ENCODE data around the gene MBD4.

Gene MBD4

DNA sequence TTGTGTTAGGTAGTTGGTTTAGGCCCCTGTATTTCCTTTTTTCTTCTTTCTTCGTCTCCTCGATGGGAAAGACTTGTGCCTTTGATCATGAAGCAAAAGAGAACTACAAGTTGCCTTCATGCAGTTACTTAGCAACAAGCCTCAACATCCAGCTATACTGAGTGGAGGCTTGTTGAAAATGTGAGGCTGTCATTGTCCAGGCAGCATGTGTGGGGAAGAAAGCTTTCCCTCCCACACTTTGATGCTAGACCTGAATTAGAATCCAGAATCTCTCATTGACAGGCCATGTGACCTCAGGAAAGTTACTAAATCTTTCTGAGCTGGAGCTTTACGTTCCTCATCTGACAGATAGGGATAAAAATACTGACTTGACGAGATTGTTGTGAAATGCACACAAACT, 24.0 kb upstream of the MBD4 start:
- in situ Hi-C loops (cut with MboI; ENCODE audit: low sequenced_read_pairs): no loop called here

DNA sequence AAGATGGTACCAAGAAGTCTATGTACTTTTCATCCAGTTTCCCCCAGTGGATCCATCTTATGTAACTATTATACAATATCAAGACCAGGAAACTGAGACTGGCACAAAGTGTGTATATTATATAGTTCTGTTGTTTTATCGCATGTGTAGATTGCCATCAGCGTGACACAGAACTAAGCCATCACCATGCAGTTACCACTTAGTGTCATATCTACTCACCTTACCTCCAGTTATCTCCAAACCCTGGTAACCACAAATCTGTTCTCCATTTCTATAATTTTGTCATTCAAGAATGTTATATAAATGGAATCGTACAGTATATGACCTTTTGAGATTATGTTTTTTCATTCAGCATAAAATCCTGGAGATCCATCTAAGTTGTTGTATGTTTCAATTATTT, 23.3 kb upstream of the MBD4 start:
- in situ Hi-C loops (cut with MboI; ENCODE audit: low sequenced_read_pairs): no loop called here

DNA sequence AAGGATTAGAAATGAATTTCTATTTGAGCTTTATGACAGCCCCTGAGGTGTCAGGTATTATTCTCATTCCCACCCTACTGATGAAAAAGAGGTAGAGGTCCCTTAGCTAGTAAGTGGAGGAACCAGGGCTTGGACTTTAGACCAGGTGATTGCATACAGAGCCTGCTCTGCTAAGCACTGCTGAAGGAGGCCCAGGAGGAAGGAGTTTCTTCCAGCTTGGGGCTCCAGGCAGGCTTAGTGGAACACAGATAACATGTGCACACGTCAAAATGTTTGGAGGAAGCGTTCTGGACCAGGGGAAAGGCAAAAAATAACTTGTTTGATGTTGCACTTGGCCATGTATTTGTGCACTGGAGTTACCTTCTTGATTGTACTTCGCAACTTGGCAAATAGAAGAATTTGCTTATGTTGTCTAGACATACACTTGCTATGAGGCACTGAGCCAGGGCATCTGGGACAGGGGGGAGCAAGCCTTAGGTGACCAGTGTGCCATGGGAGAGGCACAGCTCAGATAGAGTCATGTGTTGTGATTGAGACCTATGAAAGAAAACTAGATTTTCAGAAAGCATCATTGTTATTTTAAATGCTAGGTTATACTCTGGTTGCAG, 22.7 kb upstream of the MBD4 start:
- in situ Hi-C loops (cut with MboI; ENCODE audit: low sequenced_read_pairs): no loop called here

DNA sequence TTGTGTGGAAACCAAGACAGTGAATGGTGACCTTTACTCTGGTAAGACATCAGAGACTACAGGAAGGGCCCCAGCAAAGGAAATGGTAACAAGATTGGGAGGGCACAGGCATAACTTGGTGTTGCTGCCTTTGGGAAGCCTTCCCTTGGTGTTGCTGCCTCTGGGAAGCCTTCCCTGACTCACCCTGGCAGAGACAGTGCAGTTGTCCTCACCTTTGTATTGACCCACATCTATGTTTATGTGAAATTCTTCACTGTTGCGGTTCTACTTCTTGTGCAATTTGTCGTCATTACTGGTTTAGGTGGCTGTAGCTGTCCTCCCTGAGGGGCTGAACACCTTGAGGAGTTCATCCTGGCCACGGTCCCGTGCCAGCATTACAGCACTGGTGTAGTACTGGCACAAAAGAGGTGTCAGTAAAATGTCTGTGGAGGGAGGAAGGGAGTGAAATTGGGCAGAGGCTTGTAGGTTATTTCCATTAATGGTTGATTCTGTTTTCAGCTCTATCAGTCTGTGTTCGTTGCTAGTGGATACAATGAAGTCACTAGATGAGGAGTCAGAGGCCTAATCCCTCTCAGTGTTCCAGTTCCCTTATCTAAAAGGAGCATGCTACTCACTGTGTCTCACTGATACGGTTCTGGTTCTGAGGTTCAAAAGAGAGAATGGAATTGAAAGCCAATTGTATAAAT, 21.9 kb upstream of the MBD4 start:
- in situ Hi-C loops (cut with MboI; ENCODE audit: low sequenced_read_pairs): no loop called here

DNA sequence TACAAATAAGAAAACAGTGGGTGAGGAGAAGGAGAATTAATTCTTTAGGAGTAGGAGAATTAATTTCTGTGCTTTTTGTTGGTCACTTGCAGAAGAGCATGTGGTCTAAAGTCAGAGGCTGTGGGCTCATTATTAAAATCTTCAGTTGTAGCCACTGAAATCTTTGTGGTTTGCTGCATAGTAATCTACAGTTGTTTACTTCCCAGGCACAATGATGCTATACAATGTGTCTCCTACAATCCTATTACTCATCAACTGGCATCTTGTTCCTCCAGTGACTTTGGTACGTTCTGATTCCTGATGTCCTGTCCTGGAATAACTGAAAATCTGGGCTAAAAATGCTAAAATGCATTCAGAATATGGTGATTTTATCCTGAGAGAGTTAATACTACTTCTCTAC, 21.3 kb upstream of the MBD4 start:
- in situ Hi-C loops (cut with MboI; ENCODE audit: low sequenced_read_pairs): no loop called here

DNA sequence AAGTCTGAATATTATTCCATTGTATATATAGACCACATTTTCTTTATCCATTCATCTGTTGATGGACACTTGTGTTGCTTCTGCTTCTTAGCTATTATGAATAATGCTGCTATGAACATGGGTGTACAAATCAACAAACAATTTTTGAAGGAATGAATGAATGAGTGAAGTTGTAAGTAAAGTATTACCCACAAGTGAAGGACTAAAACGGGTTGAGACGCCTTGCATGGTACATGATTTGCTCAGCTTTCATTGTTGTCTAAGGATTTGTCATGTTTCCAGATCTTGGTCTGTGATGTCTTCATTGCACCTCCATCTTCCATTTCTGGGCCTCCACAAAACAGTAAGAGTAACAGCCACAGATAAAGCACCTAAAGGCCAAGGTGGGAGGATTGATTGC, 20.8 kb upstream of the MBD4 start:
- in situ Hi-C loops (cut with MboI; ENCODE audit: low sequenced_read_pairs): no loop called here

DNA sequence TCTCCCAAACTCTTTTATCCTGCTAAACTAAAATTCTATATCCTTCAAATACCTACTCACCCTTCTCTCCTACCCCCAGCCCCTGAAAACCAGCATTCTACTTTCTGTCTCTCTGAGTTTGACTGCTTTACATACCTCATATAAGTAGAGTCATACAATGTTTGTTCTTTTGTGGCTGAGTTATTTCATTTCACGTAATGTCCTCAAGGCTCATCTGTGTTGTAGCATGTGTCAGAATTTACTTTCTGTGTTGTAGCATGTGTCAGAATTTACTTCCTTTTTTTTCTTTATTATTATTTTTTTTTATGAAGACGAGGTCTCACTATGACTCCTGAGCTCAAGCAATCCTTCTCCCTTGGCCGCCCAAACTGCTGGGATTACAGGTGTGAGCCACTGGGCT, 20.4 kb upstream of the MBD4 start:
- in situ Hi-C loops (cut with MboI; ENCODE audit: low sequenced_read_pairs): no loop called here

DNA sequence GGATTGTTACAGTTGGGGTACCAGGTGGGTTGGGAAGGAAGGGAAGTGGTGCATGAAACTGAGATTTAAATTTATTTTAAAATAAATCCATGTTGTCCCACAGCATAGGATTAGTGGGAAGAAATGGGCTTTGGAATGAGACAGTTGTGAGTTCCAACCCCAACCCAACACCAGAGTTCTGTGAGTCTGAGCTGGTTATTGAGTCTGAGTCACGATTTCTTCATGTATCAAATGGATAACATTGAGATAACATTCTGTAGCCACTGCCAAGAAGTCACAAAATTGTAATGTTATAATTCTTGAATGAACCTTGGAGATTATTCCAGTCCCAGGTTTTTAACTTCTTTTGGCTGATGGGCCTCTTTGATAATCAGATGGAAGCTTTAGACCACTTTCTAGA, 14.0 kb upstream of the MBD4 start:
- in situ Hi-C loops (cut with MboI; ENCODE audit: low sequenced_read_pairs): no loop called here

DNA sequence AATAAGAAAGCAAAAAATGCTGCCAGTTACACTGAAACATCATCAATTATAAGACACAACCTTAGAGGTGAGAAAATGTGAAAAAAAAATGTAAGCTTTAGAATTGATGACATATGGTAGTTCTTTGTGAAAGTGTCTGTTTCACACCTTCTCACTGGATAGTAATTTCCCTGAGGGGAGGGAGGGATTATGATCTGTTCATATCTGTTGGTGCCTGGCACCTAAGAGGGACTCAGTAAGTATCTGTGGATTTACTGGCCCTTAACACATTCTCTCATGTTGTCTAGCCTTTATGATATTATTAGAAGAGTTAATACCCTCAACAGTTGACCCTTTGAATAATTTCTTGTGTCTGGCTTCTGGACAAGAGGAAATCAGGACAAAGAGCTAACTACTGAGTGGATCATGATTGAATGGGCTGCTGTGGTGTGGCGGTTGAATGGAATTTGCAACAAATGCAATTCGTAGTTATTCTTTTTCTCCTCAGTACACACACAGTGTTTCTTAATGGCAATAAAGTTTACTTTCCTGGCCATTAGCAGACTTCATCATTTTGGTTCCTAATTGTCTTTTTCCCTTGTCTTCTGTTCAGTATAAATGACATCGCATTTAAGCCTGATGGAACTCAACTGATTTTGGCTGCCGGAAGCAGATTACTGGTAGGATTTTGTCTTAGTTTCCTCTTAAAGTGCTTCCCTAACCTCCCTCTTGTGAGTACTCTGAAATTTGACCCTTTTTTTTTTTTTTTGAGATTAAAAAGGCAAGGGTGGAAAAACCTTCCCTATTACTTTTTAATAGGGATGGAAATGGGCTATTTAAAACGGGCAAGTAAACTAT, 9.7 kb upstream of the MBD4 start:
- in situ Hi-C loops (cut with MboI; ENCODE audit: low sequenced_read_pairs): no loop called here

DNA sequence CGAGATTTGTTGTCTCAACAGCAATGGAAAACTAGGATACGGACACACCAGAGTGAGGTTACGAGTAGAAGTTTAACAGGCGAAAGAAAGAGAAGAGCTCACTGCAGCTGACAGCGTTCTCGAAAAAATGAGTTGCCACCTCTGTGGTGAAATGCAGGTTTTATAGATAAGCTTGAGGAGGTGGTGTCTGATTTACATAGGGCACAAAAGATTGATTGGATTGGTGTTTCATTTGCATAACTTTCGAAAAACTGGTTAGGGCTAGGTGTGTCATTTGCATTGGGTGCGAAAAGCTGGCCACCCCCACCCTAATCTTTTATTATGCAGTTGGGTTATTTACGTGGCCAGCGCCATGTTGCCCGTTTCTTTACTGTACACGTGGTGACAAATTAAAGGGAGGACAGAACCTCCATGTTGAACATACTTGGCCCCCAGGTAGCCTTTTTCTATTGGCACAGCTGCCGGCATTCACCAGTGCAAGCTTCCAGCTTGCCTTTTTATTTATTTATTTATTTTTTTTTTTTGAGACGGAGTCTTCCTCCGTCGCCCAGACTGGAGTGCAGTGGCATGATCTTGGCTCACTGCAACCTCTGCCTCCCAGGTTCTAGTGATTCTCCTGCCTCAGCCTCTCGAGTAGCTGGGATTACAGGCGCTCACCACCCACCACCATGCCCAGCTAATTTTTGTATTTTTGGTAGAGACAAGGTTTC, 8.6 kb upstream of the MBD4 start:
- in situ Hi-C loops (cut with MboI; ENCODE audit: low sequenced_read_pairs): no loop called here

DNA sequence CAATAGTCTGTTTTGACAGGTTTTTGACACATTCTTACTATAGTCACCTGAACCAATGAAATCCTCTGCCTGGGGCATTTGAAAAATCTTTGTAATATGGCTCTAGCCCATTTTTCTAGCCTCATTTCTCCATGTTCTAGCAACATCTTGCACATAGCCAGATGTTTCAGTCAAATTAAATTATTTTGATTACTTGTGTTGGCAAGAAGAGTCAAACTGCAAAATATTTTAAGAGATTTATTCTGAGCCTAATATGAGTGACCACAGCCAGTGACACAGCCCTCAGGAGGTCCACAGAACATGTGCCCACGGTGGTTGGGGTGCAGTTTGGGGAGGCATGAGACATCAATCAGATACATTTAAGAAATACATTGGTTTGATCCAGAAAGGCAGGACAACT, 7.2 kb upstream of the MBD4 start:
- in situ Hi-C loops (cut with MboI; ENCODE audit: low sequenced_read_pairs): no loop called here

DNA sequence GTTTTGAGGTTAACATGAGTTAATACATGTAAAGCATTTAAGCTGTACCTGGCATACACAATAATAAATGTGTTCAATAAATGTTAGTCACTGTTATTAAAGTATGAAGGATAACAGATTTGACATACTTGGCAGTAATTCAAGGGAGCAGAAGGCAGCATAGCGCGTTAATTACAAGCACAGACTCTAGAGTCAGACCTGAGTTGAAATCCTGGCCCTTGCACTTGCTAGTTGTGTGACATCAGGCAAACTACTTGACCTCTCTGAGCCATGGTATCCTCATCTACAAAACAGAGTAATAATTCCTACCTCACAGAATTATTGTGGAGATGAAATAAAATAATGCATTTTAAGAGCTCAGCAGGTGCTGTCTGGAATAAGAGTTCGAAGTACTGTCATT, 5.7 kb upstream of the MBD4 start:
- in situ Hi-C loops (cut with MboI; ENCODE audit: low sequenced_read_pairs): no loop called here

DNA sequence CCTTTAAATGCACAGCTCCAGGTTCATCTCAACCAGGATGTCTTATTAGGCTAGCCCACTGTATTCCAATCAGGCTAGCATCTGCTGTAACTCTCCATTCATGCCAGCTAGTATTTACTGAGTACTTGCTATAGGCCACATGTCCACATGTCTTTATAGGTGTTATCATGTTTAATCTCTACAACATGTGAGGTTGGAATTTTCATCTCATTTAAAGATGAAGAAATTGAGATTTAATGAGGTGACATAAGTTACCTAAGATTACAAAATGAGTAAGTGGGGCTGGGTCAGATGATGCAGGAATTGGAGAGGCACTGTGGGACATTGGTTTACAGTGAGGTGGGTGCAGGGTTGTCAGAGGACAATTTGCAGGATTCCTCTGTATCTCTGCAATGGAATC, 3.2 kb upstream of the MBD4 start:
- in situ Hi-C loops (cut with MboI; ENCODE audit: low sequenced_read_pairs): no loop called here

DNA sequence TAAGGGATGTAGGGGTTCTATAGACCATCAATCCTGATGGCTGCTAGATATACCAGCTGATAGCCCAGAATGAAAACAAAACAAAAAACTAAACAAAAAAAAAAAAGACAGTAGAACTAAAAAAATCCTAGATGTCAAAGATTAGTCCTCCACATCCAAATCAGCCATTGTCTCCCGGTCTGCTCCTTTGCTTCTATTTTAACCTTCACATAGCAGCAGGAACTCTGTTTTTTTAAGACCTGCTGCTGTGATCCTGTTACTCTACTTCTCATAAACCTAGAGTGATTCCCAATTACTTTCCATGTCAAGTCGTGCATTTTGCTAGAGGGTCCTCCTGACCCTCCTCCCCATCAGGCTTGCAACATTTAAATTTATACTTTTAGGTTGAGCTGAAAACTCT, 2.7 kb upstream of the MBD4 start:
- in situ Hi-C loops (cut with MboI; ENCODE audit: low sequenced_read_pairs): no loop called here

DNA sequence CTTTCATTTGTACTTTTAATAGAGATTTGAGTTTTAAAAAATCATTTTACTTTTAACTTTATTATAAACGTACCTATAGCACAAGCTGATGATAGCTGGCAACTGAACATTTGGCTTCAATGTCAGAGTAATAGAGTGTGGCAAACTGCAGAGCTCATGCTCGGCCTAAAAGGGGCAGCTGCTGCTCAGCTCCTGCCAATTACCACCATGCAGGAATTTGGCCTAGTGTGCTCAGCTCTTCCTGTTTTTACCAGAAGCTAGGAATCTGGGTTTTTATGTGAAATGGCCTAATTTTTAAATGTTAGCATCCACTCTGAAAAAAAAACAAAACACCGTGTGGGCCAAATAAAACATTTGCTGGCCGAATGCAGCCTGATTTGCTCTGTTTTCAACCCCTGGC, 2.0 kb upstream of the MBD4 start:
- in situ Hi-C loops (cut with MboI; ENCODE audit: low sequenced_read_pairs): no loop called here

DNA sequence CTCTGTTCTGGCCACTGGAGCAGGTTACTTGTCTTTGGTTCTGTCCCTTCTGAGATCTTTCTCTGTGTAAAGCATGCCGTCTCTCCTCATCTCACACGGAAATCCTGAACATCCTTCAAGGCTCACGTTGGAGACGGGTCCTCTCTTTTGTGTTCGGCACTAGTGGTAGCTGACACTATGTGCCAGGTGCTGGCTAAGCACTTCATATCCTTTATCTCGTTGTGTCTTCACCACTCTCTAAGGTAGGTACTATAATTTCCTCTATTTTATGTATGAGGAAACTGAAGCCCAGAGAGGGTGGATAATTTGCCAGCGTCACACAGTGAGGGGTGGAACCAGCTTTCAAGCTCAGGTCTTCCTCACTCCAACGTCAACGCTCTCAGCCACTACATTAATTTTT, 1.5 kb upstream of the MBD4 start:
- in situ Hi-C loops (cut with MboI; ENCODE audit: low sequenced_read_pairs): no loop called here

DNA sequence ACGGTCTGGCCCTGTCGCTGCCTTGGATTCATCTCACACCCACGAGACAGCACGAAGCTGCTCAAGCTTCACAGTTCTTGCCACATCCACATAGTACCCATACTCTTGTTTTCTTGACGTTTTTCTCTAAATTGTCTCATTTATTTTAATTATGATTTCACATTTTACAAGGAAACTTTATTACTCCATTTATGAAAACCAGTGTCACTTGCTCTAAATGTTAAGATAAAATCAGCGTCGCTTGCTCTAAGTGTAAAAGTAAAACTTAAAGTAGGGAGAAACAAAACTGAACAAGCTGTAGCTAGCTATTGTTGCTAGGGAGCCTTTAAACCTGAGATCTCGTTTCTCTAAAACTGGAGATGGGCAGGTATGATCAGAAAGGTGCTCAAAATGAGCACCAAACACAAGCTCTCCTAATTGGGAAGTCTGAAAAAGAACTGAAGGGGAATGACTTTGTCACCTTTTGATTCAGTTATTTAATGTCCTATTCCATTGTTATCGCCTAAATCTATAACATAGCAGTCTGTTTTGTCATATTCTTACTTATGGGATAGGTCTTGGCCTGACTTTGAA, 956 bp upstream of the MBD4 start:
- in situ Hi-C loops (cut with MboI; ENCODE audit: low sequenced_read_pairs): no loop called here

DNA sequence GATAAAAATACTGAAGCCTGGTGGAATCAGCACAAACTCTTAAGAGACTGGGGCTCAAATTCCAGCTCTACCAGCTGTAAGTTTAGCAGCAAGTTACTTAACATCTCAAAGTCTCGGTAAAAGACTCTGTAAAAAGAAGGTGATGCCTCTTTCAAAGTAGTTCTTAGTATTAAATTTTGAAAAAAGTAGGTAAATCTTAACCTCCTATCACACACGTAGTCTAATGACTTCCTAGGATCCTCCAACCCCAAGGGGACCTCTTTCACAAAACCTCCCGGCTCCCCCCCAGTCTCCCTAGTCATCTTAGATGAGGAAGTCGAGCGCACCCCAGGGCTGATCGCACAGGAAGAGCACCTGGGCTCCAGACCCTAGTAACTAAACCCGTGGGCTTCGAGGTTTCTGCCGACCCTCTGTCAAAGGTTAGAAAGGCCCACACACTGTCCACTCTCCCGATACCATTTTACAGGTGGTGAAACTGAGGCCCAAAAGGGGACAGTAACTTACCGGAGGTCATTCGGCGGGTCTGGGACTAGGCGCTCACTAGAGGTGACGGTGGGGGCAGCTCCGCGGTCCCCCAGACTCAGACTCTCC, 427 bp downstream of the MBD4 start:
- in situ Hi-C loops (cut with MboI; ENCODE audit: low sequenced_read_pairs): no loop called here

DNA sequence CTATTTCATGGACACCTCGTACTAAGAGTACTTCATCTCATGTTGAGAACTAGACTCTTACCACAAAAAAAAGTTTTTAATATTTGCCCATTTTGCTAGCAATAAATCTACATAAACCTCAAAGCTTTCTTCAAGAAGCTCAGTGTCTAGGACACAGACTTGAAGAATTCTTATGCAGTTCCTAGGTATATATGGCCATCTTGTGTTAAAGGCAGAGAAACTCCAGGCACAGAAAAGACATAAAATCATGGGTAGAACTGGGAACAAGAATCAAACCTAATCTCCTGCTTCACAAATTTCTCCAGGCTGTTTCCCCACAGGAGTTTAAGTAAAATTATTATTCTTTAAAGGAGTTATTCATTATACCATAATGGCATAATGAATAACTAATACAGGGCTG, 4.4 kb downstream of the MBD4 start:
- in situ Hi-C loops (cut with MboI; ENCODE audit: low sequenced_read_pairs): no loop called here

DNA sequence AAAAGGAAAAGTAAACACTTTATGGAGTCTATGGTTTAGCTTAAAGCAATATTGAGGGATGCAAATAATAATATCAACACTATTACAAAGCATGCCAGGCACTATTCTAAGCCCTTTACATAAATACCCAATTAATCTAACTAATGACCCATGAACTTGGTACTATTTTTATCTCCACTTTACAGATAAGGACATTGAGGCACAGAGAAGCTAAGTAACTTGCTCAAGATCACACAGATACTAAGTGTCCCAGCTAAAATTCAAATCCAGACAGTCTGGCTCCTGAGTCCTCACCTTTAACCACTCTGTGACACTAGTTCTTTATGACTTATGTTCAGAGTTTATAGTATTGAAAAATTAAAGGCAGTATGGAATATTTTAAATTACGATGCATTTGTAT, 5.6 kb downstream of the MBD4 start:
- in situ Hi-C loops (cut with MboI; ENCODE audit: low sequenced_read_pairs): no loop called here

DNA sequence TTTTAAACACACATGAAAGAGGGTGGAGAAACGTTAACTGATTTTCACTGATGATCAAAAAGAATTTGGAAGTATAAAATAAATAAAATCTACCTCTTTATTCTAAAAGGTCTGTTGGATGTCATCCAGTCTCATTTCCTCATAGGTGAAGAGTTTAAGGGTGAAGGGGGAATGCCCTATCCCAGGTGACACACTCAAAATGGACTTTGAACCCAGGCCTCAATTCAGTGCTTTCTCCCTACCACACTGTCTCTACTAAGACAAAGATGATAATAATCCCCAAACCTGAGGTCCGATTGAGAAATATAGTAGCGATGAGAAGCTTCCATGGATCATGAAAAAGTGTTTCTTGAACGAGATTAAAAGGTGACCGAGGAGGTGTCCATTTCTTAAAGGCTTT, 6.2 kb downstream of the MBD4 start:
- in situ Hi-C loops (cut with MboI; ENCODE audit: low sequenced_read_pairs): no loop called here
